ENCODE results near the gene MC1R.
A peak's percentile ranks its signal among the peaks of the same experiment; 100 is the strongest.
"Not testable (repeated sequence)": the region's sequence is repeated elsewhere in the genome, so short reads cannot be mapped to it uniquely, and the experiment has no call there.

MC1R gene

DNA sequence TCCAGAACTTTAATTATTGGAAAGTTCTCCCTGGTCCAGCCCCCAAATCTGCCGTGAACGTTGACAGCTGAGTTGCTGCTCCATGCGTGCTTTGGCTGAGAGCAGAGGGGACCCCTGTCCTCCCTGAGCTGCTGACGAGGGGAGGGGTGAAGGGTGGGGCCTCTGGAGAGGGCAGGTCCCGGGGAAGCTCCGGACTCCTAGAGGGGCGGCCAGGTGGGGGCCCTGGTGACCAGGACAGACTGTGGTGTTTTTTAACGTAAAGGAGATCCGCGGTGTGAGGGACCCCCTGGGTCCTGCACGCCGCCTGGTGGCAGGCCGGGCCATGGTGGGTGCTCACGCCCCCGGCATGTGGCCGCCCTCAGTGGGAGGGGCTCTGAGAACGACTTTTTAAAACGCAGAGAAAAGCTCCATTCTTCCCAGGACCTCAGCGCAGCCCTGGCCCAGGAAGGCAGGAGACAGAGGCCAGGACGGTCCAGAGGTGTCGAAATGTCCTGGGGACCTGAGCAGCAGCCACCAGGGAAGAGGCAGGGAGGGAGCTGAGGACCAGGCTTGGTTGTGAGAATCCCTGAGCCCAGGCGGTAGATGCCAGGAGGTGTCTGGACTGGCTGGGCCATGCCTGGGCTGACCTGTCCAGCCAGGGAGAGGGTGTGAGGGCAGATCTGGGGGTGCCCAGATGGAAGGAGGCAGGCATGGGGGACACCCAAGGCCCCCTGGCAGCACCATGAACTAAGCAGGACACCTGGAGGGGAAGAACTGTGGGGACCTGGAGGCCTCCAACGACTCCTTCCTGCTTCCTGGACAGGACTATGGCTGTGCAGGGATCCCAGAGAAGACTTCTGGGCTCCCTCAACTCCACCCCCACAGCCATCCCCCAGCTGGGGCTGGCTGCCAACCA, at the start of gene MC1R:
Gene MC1R, plus strand, starts transcription at position 410 of the 895 bp plus-strand sequence. Its CDS starts 397 bp downstream, at position 807.
- no peak for DNase-seq

DNA sequence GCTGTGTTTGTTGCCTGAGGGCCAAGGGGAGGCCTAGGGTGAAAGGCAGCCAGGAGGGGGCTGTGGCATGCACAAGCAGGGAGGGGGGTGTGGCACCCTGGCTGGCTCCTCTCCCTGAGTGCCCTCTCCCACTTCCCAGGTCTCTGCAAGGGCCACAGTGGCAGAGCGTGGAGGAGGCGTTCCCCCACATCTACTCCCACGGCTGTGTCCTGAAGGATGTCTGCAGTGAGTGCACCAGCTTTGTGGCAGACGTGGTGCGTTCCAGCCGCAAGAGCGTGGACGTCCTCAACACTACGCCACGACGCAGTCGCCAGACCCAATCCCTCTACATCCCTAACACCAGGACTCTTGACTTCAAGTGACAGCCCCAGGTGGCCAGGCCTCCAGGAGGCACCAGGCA, 48.8 kb upstream of the MC1R start:
- DNase-seq: no peak

GRCh38 chr16:89870440-89870839, 48.2 kb upstream of the MC1R start:
- DNase-seq: no peak

GRCh38 chr16:89871895-89872294, 46.8 kb upstream of the MC1R start:
- DNase-seq: no peak

DNA sequence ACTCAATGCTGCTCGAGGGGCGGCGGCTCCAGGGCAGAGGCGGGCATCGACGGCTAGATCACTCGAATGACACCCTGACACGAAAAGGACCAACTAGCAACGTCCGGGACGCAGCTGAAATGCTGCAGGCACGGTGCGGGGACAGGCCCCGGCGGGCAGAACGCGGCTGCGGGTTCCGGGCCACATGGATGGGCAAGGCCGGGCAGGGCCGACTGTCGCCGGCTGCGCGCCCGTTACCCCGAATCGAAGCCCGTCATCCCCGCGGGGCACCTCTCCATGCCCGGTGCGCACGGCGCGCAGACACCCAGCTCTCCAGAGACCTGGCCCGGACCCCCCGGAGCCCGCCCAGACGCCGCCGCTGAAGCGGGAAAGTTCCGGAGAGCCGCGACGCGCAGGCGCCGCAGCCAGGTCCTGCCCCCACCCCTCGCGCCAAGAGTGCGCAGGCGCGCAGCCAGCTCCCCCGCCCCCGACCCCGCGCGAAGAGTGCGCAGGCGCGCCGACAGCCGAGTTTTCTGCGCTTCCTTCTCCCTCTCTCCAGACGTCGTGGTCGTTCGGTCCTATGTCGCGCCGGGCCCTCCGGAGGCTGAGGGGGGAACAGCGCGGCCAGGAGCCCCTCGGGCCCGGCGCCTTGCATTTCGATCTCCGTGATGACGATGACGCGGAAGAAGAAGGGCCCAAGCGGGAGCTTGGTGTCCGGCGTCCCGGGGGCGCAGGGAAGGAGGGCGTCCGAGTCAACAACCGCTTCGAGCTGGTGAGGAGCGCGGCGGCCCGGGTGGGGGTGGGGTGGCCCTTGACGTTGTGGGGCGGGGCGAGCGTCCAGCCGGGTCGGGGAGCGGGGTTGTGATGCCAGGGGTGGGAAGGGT, 45.3 kb upstream of the MC1R start, which contains the start of gene TCF25:
Gene TCF25, plus strand, starts transcription at position 484 of the 863 bp plus-strand sequence. Its CDS starts 76 bp downstream, at position 560.
- peak; percentile 89 for DNase-seq

DNA sequence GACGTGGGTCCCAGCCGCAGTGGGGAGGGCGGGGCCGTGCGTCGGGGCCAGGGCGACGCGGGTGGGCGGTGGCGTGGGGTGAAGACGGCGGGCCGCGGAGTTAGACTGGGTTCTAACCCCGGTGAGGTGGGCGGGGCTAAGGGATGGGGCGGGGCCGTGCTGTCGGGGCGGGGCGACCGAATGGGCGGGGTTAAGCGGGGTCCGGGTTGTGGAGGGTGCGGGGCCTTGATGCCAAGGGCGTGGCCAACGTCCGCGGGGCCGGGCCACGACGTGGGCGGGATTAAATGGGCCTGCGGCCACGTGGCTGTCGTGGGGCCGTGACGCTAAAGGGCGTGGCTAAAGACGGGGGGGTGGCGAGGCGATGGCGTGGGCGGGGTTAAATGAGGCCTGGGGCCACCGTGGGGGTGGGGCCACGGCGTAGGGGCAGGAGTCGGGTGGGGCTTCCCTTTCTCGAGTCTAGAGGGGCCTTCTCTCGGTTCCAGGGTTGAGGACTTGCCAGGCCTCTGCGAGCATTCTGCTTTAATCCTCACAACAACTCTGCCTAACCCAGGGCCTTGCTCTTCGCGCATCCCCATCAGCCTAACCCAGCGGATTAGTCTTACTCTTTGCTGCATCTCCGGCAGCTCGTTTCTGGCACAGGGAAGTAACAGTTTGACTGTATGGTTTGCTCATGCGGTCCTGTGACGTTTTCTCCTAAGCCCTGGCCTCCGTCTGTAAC, 44.5 kb upstream of the MC1R start:
- peak; percentile 97 for DNase-seq

DNA sequence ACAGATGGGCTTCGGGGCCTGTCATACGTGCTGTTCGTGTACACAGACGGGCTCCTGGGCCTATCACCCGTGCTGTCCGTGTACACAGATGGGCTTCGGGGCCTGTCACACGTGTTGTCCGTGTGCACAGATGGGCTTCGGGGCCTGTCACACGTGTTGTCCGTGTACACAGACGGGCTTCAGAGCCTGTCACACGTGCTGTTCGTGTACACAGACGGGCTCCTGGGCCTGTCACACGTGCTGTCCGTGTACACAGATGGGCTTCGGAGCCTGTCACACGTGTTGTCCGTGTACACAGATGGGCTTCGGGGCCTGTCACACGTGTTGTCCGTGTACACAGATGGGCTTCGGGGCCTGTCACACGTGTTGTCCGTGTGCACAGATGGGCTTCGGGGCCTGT, 39.5 kb upstream of the MC1R start:
- DNase-seq: not testable (repeated sequence)

DNA sequence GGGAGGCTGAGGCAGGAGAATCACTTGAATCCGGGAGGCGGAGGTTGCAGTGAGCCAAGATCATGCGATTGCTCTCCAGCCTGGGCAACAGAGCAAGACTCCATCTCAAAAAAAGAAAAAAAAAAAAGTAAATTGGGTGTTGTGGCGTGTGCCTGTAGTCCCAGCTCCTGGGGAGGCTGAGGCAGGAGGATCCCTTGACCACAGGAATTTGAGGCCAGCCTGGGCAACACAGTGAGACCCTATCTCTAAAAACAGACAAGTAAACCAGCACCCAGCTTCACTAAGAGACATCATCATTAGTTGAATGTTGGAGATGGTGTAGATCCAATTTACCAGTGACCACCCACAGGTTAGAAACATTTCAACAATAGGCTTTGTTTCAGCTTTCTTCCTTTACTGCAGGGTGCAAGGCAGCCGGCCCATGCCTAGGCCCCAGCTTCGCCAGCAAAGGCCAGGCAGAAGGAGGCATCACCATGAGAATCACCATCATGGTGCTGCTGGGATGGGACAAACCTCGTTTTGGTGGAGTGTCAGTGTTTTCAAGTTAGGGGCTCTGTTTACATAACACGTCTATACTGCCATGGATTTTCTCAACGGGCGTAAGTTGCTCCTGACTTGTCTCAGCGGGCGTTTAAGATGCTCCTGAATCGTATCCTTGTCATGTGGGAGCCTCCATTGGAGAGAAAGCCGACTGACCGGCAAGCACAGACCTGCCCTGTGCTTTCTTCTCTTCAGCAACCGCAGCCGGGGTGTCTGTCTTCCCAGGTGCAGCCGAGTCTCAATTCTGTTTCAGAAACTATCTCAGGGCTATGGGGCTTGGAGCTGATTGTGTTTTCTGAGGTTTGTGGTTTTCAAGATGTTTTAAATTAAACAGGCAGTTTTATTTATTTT, 37.9 kb upstream of the MC1R start:
- DNase-seq: no peak

- DNase-seq: no peak
Measured at GRCh38 chr16:89881368-89881730, 37.3 kb upstream of the MC1R start.

GRCh38 chr16:89883346-89884040, 35.2 kb upstream of the MC1R start:
- DNase-seq: no peak

DNA sequence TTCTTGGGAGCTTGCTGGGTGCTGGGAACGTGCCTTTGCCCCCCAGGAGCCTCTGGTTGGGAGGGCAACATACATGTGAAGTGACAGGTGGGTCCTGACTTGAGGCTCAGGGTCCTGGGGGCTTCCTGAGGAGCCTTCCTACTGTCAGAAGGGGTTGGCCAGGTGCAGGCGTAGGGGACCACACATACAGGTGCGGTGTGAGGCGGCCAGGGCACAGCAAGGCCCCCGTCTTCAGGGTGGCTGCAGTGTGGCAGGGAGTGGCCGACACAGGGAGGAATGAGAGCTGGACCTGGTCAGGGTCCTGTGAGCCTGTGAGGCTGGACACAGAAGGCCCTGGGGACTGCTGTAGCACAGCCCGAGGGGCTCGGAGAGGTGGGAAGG, 34.6 kb upstream of the MC1R start:
- DNase-seq: no peak

DNA sequence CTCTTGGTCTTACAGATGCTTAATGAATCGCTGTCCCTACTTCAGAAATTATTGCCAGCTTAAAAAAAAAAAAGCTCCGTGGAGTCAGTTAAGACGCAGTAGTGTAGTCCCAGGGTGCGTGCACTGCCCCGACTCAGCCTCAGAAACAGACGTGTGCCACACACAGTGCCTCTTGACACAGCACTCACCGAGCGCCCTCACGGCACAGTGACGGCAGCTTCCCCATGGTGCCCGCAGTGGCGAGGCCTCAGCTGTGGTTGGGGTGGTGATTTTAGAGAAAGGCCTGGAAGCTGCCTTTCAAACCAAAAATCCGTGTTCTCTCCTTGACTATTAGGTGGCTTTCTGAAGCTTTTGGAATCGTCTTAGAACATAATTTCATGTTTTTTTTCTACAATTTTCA, 31.4 kb upstream of the MC1R start:
- no peak for DNase-seq

DNA sequence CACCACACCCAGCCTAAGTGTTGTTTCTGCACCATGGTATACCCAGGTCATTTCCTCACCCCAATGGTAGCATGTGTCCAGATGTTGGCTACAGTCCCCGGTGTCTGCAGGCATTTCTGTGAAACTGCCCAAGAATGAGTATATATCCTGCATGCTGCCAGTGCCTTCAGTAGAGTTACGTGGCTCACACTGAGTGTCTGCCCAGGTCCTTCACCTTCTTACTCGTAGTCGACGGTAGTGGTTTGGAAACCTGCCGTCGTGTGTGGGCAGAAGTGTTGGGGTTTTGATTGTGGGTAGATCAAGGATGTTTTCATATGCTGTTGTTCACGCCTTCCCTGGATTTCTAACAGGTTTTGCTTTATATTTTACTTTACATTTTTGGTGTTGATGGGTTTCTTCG, 28.5 kb upstream of the MC1R start:
- DNase-seq: peak; percentile 52

GRCh38 chr16:89890886-89891657, 27.6 kb upstream of the MC1R start:
- no peak for DNase-seq

- no peak for DNase-seq
Measured at GRCh38 chr16:89892055-89892630, 26.5 kb upstream of the MC1R start.

- no peak for DNase-seq
Measured at GRCh38 chr16:89892635-89893034, 26.0 kb upstream of the MC1R start.

DNA sequence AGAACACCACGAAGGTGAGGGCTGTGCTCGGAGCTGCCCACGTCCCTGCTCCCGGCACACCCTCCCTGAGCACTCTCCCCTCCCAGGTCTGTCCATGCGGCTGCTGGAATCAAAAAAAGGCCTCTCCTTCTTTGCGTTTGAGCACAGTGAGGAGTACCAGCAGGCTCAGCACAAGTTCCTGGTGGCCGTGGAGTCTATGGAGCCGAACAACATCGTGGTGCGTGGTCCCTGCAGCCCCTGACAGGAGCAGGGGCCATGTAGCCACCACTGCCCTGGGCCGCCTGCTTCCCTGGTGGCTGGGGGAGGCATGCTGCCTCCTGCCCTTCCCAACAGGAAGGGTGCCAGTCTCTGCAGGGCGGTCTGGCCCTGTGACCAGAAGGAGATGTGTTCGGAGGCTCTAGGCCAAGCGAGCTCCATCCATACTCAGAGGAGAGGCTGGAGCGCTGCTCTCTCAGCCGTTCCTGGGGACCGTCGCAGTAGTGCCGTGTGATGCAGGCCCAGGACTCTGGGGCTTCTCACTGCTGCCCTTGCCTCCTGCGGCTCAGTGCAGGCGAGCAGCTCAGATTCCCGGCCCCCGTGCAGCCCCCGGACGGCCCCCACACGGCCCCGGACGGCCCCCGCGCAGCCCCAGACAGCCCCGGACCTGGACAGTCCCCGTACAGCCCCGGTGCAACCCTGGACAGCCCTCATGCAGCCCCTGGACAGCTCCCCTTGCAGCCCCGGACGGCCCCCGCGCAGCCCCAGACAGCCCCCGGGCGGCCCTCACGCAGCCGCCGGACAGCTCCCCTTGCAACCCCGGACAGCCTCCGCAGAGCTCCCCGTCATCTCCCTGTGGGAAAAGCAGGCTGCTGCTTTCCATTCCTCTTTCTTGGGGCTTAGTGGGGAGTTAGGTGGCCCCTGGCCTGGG, 24.8 kb upstream of the MC1R start:
- no peak for DNase-seq

GRCh38 chr16:89895482-89896250, 23.0 kb upstream of the MC1R start:
- no peak for DNase-seq

All from stimulated activated CD4-positive, alpha-beta T cell treated with anti-CD3 and anti-CD28 coated beads, Interleukin-1b, Interleukin-23, amount 100 ng/mL, for 48 hours (primary cell).